ENCODE results near the gene TOMM70. TPM values are rescaled to one million over a fixed set of nuclear protein-coding genes. Genes with fewer than 3 reads are reported as not detected.

Gene TOMM70
- total and polyA plus RNA-seq, 2 of the 8 experiments (the other 6 are each of a cell fraction or from before 2014, with no cell fraction given): 10.9 to 52.1 TPM

- no peak for FAIRE-seq
- TF ChIP-seq TCF12 (IDR thresholded peaks at IDR 0.05; ENCODE audit: low read depth, low read length) (no peak), CTBP2 (IDR thresholded peaks at IDR 0.05; ENCODE audit: borderline replicate concordance, insufficient read depth, insufficient read length, low read length) (no peak), CHD1 (IDR thresholded peaks at IDR 0.05; ENCODE audit: low read depth, low read length) (no peak), BACH1 (IDR thresholded peaks at IDR 0.05; ENCODE audit: low read length) (no peak), SRF (IDR thresholded peaks at IDR 0.05; ENCODE audit: low read depth, low read length) (no peak), CBX8 (IDR thresholded peaks at IDR 0.05; ENCODE audit: borderline replicate concordance, low read depth, low read length) (no peak), RBBP5 (IDR thresholded peaks at IDR 0.05; ENCODE audit: borderline replicate concordance, low read depth, low read length) (no peak), KDM4A (IDR thresholded peaks at IDR 0.05; ENCODE audit: low read depth, low read length, severe bottlenecking) (no peak), ATF2 (IDR thresholded peaks at IDR 0.05; ENCODE audit: low read length) (no peak), ATF3 (IDR thresholded peaks at IDR 0.05; ENCODE audit: insufficient read depth, low read depth, low read length) (no peak), KDM1A (IDR thresholded peaks at IDR 0.05; ENCODE audit: borderline replicate concordance, low read length) (no peak), SIRT6 (IDR thresholded peaks at IDR 0.05; ENCODE audit: low read length) (no peak), SUZ12 (IDR thresholded peaks at IDR 0.05; ENCODE audit: low read length) (no peak)
Observed at GRCh38 chr3:100361897-100362296, 39.0 kb downstream of the TOMM70 start.

More at GRCh38 chr3:100361897-100362296, 39.0 kb downstream of the TOMM70 start:
- Histone ChIP-seq H3K27ac (ENCODE audit: low read depth, low read length) (no peak overlapping the region), H3K4ac (replicated peaks; ENCODE audit: insufficient read length, low read depth, low read length) (no peak overlapping the region), H2AFZ (ENCODE audit: low read length) (no peak overlapping the region), H3K79me1 (ENCODE audit: low read depth, low read length) (no peaks in the 10 kb centered on the region), H3K36me3 (ENCODE audit: control insufficient read depth in 2 of 4, insufficient read depth in 4 of 4, low read length in 3 of 4) (peaks cover 0 to 35% (median 19%) of the 10 kb centered on the region in 4 experiments; a peak in 5 of 8 replicates), H3K56ac (replicated peaks; ENCODE audit: insufficient read length, low read depth, low read length) (no peak overlapping the region), H2BK120ac (replicated peaks; ENCODE audit: low read depth, low read length) (no peak overlapping the region), H2BK20ac (ENCODE audit: low read length) (no peak overlapping the region), H4K20me1 (replicated peaks in 1 of 2; ENCODE audit: control insufficient read depth in 1 of 2, insufficient read depth in 2 of 2, low read length in 2 of 2) (no peaks in the 10 kb centered on the region), H3K4me1 (replicated peaks in 1 of 4; ENCODE audit: control insufficient read depth in 3 of 4, insufficient read depth in 4 of 4, low read length in 3 of 4) (no peaks in the 10 kb centered on the region), H3K23ac (ENCODE audit: insufficient read length) (no peak overlapping the region), H3K27me3 (replicated peaks in 1 of 4; ENCODE audit: control insufficient read depth in 3 of 4, extremely low read depth in 1 of 4, insufficient read depth in 3 of 4, low read length in 3 of 4) (no peaks in the 10 kb centered on the region), H3K4me2 (ENCODE audit: insufficient read depth in 1 of 2, low read depth in 2 of 2, low read length in 2 of 2) (no peak overlapping the region), H4K5ac (ENCODE audit: insufficient read length, low read depth, low read length) (no peak overlapping the region), H3K23me2 (ENCODE audit: low read depth, low read length) (no peaks in the 10 kb centered on the region), H3K14ac (ENCODE audit: insufficient read length) (no peak overlapping the region), H2BK12ac (ENCODE audit: low read depth, low read length) (no peak overlapping the region), H2AK5ac (ENCODE audit: low read depth, low read length) (no peak overlapping the region), H3K18ac (ENCODE audit: extremely low read depth, low read length) (no peak overlapping the region), H3K9me3 (ENCODE audit: insufficient read depth in 2 of 2, low read depth in 1 of 2, low read length in 1 of 2) (no peaks in the 10 kb centered on the region; a peak in 1 of 4 replicates), H3K4me3 (ENCODE audit: extremely low read depth in 1 of 4, insufficient read depth in 2 of 4, low read depth in 3 of 4, low read length in 4 of 4) (no peak overlapping the region), H4K91ac (replicated peaks; ENCODE audit: insufficient read length, low read length) (no peak overlapping the region), H3K79me2 (ENCODE audit: control insufficient read depth in 1 of 2, insufficient read depth in 2 of 2, low read length in 2 of 2) (no peaks in the 10 kb centered on the region), H4K8ac (ENCODE audit: extremely low read depth, insufficient read depth, low read length) (no peak overlapping the region), H2BK15ac (ENCODE audit: low read length) (no peak overlapping the region), H3K9ac (replicated peaks in 1 of 4; ENCODE audit: extremely low read depth in 1 of 4, low read depth in 3 of 4, low read length in 3 of 4) (no peak overlapping the region), H2BK5ac (ENCODE audit: low read depth, low read length) (no peak overlapping the region)
- ChIA-PET CTCF (ENCODE audit: partially characterized antibody) (no interaction called here), POLR2A (ENCODE audit: partially characterized antibody) (no interaction called here)
- 81% methylated on average over 1 of the region's 1 CpG; no CpG with 5 or more reads in 1 of the 2 experiments for WGBS, 2 experiments (ENCODE audit: extremely low coverage in 1 of 2, insufficient coverage in 1 of 2, insufficient read length in 1 of 2, insufficient replicate concordance in 2 of 2, low coverage in 1 of 2, low lambda C conversion rate in 2 of 2, missing lambda C conversion rate in 1 of 2)
- DNase-seq (ENCODE audit: low read depth in 1 of 2, low spot score in 2 of 2): no peak

Measured in H1 (cell line).